ENCODE measurements around the gene S100A5.

The S100A5 gene

GRCh38 chr1:153507926-153508583, 32.7 kb downstream of the S100A5 start:
- DNase-seq (ENCODE audit: low read depth in 2 of 2) = no peak

- no peak for DNase-seq (ENCODE audit: low read depth in 2 of 2)
Observed at GRCh38 chr1:153506831-153507413, 33.8 kb downstream of the S100A5 start.

- no peak for DNase-seq (ENCODE audit: low read depth in 2 of 2)
Observed at GRCh38 chr1:153506386-153506785, 34.3 kb downstream of the S100A5 start.

GRCh38 chr1:153505576-153505975, 35.2 kb downstream of the S100A5 start:
- DNase-seq (ENCODE audit: low read depth in 2 of 2) = no peak

GRCh38 chr1:153503766-153504165, 37.0 kb downstream of the S100A5 start:
- no peak for DNase-seq (ENCODE audit: low read depth in 2 of 2)

DNA sequence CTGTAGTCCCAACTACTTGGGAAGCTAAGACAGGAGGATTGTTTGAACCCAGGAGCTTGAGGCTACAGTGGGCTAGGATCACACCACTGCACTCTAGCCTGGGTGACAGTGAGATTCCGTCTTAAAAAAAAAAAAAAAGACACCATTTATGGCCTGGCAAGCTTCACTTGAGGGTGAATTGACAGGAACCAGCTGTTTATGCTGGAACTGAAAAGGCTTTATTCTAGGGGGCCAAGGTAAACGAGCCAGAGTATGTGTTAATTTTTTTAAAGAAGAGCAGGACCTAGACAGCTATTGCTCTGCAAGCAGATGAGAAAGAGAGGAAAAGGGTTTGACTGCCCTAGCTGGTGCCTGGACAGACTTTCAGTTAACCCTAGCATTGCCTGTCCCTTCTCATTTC, 42.0 kb downstream of the S100A5 start:
- no peak for DNase-seq (ENCODE audit: low read depth in 2 of 2)

DNA sequence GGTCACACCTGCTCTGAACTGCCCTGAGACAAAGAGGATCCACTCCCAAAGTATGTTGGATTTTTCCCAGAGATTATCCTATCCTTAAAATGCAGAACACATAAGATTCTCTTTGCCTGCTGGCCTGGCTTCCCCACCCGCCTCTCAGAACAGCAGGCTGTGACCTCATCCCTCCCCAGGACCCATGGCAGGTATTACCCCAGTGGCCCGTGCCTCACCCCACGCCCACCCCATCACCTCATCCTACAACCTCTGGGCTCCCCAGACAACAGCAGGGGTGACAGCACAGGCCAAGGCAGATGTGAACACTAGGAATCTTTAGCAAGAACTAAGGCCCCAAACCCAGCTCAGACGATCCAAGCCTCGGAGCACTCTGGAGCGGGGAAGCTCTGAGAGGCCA, 45.2 kb downstream of the S100A5 start:
- DNase-seq (ENCODE audit: low read depth in 2 of 2) = no peak

DNA sequence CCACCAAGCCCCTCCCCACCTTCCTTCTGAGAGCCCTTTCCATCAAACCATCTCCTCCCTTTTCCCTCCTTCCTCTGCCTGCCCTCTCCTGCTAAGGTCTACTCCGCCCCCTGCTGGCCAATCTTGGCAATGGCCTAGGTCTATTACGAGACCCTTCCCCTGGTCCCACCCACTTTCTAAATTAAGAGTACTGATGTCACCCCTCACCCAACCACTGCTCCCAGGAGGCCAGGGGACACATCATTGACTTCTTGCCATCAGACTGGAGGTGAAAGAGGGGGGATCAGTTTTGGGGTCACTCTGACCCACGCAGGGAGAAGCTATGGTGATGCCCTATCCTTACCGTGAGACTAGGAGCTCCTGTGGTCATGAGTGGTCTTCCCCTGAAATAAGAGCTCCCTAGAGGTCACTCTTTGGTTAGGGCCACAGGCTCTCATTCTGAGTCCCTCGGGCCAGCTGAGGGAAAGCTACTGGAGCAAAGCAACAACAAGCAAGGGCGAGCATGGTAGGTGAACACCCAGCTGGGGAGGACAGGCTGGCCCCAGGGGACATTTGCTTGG, 45.7 kb downstream of the S100A5 start:
- peak; percentile 67 to 82 for DNase-seq (ENCODE audit: low read depth in 2 of 2)

GRCh38 chr1:153493343-153493960, 47.3 kb downstream of the S100A5 start:
- DNase-seq (ENCODE audit: low read depth in 2 of 2) = no peak

DNA sequence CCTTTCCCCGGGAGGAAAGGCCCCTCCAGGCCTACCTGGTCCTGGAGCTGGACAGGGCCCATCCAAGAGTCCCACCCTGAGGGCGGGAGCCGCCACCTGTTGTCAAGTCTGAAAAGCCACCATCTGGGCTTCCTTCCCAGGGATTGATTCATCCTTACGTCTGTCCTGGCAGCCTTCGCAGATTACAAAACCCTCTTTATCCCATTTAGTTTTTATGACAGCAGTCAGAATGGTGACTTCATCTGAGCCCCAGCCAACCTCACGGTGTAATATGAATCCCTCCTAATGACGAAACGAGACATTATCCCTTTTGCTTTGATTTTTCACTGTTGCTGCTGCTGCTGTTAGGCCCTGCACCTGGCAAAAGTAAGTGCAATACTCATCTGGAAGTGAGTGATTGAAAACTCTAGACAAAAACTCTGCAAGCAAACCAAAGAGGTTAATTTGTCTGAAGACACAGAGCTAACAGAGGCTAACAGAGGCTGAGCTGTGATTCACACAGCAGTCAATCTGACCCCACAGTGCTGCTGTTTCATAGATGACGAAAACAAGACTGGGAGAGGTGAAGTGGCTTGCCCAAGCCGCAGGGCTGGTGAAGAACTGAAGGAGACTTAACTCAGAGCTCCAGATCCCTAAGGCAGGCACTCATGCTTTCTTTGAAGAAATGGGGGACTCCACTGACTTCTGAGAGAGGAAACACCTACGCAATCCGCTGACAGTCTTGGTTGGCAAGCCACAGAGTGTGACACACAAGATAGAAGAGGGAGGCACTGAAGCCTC, 50.3 kb downstream of the S100A5 start:
- DNase-seq (ENCODE audit: low read depth in 2 of 2) = no peak

DNA sequence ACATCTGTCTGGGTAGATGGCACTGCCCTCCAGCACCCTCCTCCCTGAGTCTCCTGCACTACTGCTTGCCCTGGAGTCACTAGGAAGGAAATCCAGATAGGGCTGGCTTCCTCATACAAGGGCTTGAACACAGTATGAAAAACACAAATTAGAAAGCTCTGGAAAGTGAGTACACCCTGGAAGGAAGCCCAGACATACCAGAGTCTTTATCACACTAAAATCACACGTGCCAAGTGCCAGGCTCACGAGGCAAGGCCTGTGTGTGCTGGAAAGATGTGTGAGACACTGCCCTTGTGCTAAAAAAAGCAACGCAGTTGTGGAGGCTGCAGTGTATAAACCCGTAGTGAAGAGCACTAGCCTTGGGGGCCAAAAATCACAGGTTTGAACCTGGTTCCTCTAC, 52.0 kb downstream of the S100A5 start:
- DNase-seq (ENCODE audit: low read depth in 2 of 2) = no peak

DNA sequence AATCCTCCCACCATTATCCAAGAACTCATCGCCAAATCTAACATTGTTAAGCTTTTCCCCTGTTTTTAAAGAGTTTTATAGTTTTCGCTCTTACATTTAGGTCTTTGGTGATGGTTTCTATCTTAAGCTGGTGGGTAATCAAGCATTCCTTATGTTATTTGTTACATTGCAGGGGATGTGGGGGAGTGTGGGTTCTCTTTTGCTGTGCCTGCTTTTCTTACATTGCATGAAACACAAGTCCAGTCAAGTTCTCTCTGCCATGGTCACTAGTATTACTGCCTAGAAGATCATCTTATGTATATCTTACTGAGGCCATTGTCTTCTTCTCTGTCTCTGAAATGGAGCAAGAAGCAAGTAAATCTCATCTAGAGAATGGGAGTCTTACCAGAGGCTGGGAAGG, 53.0 kb downstream of the S100A5 start:
- DNase-seq (ENCODE audit: low read depth in 2 of 2) = no peak
